ENCODE results near the gene THSD7A.

THSD7A gene

DNA sequence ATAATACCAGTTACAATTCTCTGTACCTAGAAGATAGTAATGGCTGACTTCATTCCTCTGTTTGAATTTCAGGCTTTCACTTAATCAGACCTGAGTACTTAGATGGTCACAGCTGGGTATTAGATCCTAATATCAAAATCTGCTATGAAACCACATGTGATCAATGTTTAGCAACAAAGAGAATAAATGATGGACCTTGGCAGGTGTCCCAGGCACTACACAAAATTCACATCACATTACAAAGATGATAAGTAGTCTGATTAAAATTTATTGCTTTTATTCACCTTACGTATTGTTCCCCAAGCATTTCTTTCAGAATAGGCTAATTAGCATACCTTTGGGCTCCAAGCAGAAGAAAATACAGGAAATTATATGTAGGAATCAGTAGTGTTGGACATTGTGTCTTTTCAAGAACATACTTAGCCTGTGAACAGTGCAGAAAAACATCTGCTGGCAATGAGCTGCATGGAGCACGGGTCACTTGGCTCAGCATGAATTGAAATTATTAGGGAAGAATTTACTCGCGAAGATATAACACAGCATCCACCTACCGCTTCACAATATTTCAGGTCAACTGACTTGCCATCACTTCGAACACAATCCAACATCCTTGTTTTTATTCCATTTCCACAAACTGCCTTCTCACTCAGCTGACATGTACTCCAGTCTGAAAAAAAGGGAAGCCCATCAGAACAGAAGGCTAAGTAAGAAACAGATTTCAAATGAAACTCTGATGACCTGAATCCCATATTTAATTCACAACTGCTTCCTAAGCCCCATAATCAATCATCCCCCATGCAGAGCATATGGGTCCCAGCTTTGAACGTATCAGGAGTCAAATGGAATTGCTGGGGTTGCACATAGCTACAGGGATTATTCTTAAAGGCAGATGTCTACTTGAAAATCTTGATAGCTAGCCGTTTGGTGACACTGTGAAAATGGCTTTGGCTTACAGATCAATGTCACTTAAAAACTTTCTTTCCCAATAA, 421.0 kb downstream of the THSD7A start:
- no peak for DNase-seq (ENCODE audit: low read depth, low spot score)
- H3K4me3 ChIP-seq (ENCODE audit: low read length) = no peak overlapping the region

DNA sequence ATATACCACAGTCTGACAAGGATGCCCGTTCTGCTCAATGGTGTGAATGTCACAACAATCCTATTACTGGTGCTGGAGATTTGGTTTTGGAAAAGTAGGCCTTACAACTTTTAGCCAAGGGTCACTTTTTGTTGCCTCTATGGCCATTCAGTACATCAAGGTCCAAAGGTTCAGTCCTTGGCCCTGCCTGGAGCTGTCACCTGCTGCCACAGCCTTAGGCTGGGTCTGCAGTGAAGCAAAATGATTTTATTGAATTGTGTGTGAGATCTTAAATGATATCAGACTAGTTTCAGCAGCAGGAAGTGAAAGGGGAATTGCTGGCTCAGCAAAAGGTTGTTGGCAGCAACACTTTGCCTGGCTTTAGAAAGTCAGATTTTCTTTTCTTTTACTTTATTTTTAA, 427.6 kb downstream of the THSD7A start:
- no peak for DNase-seq (ENCODE audit: low read depth, low spot score)
- no peak overlapping the region for H3K4me3 ChIP-seq (ENCODE audit: low read length)

DNA sequence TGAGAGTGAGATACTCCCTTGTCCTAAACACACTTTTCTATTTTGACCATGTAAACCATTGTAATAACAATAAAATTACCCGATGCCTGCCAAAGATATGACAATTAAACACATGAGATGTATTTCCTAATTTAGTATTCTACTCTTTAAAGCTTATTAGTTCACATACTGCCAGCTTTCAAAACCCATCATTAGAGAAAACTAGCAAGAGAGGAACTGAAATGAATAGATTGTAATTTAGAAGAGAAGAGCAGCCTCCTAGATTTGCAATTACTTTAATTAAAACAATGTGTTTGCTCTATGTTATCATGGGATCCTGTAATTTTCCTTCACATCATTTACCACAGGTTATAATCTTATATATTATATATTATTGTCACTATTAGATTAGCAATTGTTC, 428.2 kb downstream of the THSD7A start:
- no peak overlapping the region for H3K4me3 ChIP-seq (ENCODE audit: low read length)
- DNase-seq (ENCODE audit: low read depth, low spot score) = no peak

DNA sequence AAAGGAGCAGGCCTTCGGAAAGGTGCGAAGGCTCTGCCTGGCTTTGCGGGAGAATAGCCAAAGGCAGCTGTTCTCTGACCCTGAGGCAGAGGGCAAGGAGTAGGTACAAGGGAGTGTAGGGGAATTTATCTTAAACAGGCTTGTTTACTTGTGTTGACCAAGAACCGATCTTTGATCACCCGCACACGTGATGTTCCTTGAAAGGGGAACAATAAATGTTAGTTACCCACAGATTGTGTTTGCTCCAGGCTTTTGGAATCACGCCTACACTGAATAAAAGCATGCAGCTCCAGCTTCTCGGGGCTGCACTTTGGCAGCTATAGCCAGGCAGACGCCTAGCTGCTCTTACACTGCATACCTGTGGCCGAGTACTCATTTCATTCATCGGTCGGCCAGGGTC, 437.6 kb downstream of the THSD7A start:
- no peak overlapping the region for H3K4me3 ChIP-seq (ENCODE audit: low read length)
- DNase-seq (ENCODE audit: low read depth, low spot score) = no peak

DNA sequence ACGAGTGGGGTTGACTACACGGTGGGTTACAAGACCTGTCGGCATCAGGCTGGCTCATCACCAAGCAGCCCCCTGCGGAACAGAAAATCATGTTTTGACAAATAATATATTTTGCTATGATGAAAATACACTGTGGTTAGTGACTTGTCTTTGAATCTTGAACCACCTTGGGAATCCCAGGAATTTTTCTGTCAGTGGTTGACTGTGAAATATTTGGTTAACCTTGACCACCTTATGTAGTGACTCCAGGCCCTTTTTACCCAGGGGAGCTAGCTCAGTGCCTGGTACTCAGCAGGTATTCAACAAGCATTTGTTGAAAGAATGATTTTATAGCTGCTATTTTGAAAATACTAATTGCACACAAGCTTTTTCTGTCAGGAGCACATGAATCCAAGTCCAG, 452.4 kb downstream of the THSD7A start:
- H3K4me3 ChIP-seq (ENCODE audit: low read length) = no peak overlapping the region
- DNase-seq (ENCODE audit: low read depth, low spot score) = no peak

DNA sequence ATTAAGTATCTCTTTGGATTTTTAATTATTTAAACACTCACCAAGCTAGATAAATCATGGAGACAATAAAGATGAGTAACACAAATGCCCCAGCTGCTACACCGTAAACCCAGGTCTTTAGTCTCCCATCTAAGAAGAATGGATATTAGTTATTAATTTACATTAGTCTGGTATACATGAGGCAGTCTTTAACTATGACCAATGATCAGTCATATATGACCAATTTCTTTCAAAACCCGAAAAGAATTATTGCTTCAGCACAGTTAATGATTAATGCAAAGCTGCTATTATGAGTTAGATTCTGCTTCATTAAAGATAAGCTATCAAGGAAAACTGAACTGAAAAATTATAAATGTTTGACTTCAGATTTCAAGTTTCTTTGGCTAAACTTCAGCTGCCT, 455.5 kb downstream of the THSD7A start:
- DNase-seq (ENCODE audit: low read depth, low spot score) = no peak

DNA sequence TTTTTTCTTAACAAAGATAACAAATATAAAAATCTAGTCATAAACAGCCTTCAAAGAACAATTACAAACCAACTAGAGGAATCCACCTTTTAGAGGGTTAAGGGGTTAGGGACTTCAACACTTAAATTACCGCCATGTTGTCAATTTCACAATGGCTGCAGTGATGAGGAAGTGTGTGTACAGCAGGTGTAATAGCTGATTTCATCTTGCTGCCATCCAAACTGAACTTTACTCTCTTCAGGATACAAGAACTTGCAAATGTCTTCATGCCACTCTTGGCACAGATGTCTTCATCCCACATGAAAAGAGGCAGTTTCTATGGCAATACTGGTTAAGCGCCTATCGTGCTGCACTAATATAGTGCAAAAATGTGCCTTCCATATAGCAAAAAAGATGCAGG, 457.4 kb downstream of the THSD7A start:
- DNase-seq (ENCODE audit: low read depth, low spot score) = peak; percentile 41
- no peak overlapping the region for H3K4me3 ChIP-seq (ENCODE audit: low read length)

More for the DNA sequence above, 455.5 kb downstream of the THSD7A start:
- no peak overlapping the region for H3K4me3 ChIP-seq (ENCODE audit: low read length)

DNA sequence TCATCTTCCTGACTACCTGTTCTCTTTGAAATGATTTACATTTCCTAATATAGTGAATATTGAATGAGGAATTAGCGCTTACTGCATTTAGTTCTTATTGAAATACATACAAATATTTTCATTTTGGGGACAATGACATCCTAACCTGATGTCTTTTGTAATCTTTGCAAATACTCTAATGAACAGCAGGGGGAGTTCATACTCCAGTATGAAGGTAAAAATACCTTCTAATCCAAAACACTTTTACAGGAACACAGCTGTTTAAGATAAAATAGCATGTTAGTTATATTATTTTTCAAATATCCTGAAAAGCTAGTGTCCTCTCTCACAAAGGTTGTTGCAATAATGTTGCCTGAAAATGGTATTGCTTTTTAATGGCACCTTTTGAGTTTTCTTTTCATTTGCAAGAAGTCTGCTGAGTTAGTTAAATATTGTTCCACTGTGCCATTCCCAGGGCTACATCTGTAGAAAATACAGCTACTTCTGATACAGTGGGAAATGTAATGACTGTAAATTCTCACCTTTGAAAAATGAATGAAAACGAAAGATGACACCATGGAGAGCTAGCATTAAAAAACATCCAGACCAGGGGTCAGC, 458.4 kb downstream of the THSD7A start:
- no peak overlapping the region for H3K4me3 ChIP-seq (ENCODE audit: low read length)
- DNase-seq (ENCODE audit: low read depth, low spot score) = peak; percentile 11

DNA sequence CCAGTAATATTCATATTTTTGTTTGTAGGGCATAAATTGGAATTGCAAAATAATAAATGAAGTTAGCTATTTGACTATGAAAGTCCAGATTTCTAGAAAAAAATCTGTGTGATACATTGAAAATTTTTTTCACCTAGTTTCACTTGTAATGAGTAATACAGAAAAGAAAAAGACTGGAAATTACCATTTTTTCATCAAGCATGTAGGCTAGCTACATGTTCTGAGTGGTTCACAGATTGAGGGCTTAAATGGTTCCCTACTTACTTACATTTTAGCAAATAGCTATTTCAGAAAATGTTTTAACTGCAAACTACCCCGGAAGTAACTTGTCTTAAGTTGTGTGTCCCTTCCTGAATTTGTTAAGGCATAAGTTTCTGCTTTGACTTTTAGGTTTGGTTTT, 462.3 kb downstream of the THSD7A start:
- DNase-seq (ENCODE audit: low read depth, low spot score) = no peak
- H3K4me3 ChIP-seq (ENCODE audit: low read length) = no peak overlapping the region

DNA sequence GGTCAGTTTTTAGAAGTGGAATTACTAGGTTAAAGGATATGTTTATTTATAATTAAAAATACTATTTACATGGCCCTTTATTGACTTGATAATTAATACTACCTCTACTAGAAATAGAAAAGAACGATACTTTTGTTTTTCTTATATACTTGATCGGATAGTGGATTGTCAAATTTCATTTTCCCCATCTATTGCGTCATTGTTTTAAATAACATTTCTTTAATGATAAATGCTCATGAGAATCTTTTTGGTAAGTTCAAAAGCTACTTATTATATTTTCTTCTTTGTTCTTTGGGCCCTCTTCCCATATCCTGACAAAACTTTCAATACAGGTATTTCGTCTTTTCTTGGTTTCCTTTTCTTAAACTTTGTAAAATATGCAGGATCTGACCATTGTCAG, 465.9 kb downstream of the THSD7A start:
- no peak for DNase-seq (ENCODE audit: low read depth, low spot score)
- no peak overlapping the region for H3K4me3 ChIP-seq (ENCODE audit: low read length)

DNA sequence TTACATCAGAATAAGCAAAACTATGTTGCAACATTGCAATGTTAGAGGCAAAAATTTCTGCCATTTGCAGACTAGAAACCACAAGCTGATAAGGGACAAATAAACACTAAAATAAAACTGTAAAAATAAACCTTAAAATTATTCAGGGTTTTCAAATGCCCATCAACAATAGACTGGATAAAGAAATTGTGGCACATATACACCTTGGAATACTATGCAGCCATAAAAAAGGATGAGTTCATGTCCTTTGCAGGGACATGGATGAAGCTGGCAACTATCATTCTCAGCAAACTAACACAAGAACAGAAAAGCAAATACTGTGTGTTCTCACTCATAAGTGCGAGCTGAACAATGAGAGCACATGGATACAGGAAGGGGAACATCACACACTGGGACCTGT, 473.4 kb downstream of the THSD7A start:
- no peak for DNase-seq (ENCODE audit: low read depth, low spot score)
- H3K4me3 ChIP-seq (ENCODE audit: low read length) = no peak overlapping the region

DNA sequence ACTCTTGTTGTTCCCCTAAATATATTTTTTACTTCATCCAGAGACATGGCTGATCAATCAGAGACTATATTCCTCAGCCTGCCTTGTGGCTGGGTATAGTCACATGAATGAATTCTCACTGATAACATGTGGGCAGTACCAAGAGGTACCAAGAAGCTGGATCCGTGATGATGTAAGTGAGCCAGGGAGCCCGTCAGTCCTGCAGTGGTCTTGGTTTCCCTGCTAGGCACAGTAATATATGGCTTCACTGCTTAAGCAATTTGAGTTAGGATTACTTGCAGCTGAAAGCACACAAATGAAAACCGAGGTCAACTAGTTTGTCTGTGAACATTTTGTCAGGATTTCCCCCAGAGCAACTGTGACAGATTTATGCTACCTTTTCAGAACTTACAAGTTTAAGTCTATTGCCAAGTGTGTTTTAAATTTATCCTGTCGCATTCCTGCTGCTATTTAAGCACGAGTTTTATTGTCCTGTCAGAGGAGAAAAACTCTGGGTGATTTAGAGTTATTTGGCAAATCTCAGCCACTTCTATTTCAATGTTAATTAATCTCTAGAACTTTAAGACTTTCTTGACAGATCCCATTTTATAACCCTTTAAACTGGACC, 476.5 kb downstream of the THSD7A start:
- no peak for DNase-seq (ENCODE audit: low read depth, low spot score)

DNA sequence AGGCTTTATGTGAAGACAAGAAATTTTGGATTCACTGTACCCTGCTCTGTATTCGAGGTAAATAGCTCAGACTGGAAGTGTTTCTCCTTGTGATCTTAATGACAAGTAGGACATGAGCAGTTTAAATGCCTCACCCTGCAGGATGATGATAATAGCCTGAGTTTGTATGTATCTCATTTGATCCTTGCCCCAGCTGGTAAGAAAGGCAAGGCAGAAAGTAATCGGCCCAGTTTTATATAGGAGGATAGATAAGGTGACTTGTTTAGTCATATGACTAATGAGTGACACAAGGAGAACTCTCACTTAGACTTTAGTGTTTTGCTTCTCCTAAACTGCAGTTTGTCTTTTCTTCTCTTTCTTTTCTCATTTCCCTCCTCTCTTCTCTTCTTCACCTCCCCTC, 485.7 kb downstream of the THSD7A start:
- no peak overlapping the region for H3K4me3 ChIP-seq (ENCODE audit: low read length)
- no peak for DNase-seq (ENCODE audit: low read depth, low spot score)

More for the DNA sequence above, 476.5 kb downstream of the THSD7A start:
- H3K4me3 ChIP-seq (ENCODE audit: low read length) = no peak overlapping the region

DNA sequence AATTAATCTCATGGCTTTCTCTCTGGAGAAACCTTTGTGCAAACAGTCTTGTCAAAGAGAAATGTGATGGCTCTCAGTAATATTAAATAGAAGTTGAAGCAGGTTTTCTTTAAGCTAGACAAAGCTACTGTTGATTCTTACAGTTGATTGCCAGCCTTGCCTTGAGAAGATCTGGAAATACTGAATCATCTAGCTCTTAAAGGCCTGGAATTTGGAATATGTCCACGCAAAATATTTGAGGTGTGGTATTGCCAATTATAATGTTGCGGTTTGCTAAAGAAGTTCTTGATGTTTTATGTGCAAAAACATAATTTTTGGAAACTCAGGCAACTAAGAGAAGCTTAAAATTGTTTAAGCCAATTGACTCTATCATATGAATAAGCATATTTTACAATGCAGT, 486.4 kb downstream of the THSD7A start:
- no peak overlapping the region for H3K4me3 ChIP-seq (ENCODE audit: low read length)
- no peak for DNase-seq (ENCODE audit: low read depth, low spot score)

DNA sequence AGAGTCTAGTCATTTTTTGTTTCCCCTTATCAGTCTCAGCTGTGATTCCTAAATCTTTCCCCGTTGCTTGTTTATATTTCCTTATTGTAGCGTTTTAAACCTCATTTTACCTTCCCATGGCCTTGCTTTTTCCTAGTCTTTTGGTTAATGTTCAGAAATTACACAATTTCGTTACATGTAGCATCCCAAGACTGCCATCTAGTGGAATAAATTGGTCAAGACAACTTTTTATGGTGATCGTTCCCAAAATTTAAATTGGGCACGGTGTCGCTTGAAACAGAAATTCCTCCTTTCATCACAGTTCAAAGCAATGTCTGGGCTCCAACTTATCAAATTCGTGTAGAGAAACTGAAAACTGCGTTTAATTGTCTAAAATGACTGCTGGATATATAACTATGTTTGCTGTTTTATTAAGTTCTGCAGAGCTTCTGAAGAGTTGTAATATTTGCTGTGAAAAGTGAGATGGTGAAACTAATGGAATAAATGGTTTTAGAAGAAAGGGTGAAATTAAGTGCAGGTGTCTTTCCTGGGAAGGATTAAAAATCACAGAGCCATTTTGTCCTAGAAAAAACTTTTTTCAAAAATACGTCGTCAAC, 488.1 kb downstream of the THSD7A start:
- H3K4me3 ChIP-seq (ENCODE audit: low read length) = no peak overlapping the region
- peak; percentile 30 for DNase-seq (ENCODE audit: low read depth, low spot score)

DNA sequence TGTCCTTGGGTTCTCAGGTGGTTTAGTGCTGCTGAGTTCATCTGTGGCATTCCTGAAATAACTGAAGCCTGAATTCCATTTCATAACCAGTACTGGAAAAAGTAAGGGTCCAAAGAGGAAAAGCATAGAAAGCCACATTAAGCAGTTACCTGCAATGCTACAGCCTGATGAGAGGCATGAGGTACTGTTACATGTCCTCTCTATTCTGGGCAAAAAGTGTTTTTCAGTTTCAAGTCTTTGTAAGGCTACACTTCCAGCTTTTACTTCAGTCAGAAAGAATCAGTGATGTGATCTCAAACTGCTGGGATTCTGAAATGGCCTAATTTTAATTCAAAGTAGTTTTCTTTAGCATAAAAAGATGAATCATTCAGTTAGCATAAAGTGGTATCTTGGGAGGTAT, 488.9 kb downstream of the THSD7A start:
- H3K4me3 ChIP-seq (ENCODE audit: low read length) = no peak overlapping the region
- no peak for DNase-seq (ENCODE audit: low read depth, low spot score)

DNA sequence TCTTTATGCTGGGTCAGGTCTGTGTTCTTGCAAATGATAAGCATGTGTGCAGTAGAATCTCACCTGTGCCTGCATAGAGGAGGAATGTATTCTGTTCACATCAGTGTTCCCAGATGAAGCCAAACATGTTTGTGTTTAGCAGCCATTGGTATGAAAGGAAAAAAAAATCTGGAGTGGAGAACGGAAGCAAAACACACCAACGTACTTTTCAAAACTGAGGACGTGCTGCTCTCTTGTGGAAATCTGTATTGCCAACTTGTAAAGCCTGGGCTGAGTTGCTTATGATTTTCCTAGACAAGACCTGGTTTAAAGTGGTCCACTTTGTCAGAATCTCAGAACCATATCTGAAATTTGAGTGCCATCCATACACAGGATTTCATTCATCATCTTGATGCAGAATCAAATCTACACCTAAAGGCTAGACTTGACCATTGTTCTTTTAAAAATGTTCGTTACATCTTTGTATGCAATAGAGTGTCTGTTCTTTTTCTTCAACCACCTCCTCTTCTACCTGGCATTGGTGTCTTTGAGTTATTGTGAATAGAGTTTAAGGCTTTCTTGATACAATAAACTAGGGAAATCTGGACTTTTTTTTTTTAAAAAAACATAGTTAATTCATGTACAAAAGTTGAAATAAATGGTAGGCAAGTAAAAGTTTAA, 490.6 kb downstream of the THSD7A start:
- DNase-seq (ENCODE audit: low read depth, low spot score) = no peak
- no peak overlapping the region for H3K4me3 ChIP-seq (ENCODE audit: low read length)

DNA sequence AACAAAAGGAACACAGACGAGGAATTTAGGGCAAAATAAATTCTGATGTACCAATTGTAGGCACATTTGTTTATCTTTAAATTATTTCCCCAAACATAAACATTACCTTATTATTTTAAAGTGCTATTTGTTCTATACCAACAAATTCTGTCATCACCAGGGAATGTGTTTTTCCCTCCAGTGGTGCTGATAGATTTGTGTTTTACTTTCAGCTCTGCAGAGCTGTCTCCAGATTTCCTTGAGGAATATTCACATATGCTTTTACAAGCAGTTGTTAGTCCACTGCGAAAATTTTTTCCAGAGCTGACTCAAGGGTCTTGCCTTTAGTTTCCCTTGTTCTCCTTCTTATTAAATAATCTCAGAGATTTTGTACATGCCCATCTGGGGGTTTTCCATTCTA, 495.6 kb downstream of the THSD7A start:
- no peak for DNase-seq (ENCODE audit: low read depth, low spot score)
- H3K4me3 ChIP-seq (ENCODE audit: low read length) = no peak overlapping the region

DNA sequence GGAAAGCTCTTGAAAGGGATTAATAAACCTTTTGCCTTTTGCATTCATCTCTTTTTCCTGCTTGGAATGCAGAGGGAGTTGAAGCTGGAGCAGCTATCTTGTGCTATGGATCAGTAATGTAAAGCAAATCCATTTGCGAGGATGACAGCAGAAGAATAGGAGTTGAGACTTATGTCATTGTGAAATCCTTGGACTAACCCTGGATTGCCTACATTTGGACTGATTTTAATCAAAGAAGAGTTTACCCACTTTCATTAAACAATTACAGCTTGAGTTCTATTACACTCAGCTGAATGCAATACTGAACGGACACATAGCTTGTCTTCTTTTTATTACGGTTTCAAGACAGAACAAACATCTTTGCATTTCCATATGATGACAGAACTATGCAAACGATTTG, 496.1 kb downstream of the THSD7A start:
- no peak for DNase-seq (ENCODE audit: low read depth, low spot score)
- no peak overlapping the region for H3K4me3 ChIP-seq (ENCODE audit: low read length)
